HCT116 (cell line): Measurements from ENCODE around the gene TFB1M. TPM values are rescaled to one million over a fixed set of nuclear protein-coding genes. Genes with fewer than 3 reads are reported as not detected.

Experiments used
- ATAC-seq: fragments of 200-7000 bp; cut with Tn5 transposase; 2 replicates; pipeline ENCODE4 v1.9.1; 2020; ENCODE audit warnings: mild to moderate bottlenecking, moderate library complexity
- BruUV-seq: library from RNA; stranded (reverse); fragments of 400-500 nt; replicated peaks from 2 replicates; lab custom pipeline; 2021; lab: Mats Ljungman, UMichigan
- CTCF ChIA-PET: fragments of 300-600 bp; sonication (Branson Sonifier 250); formaldehyde crosslinking; loops from one replicate; lab custom pipeline; 2021; ENCODE audit warnings: antibody characterized with exemption; lab: Charles Lee
- POLR2A ChIA-PET: fragments of 300-600, 350-600 bp; sonication (Branson Sonifier 250); formaldehyde crosslinking; loops from one replicate; lab custom pipeline; 2021; ENCODE audit warnings: antibody characterized with exemption; lab: Charles Lee
- RAD21 ChIA-PET, 2 experiments: fragments of 300-600 bp; sonication (Branson Sonifier 250); formaldehyde crosslinking; loops; one replicate each; lab custom pipeline; 2023; ENCODE audit warnings: low total read pairs in 2 of 2; ENCODE audit not compliant: uncharacterized antibody in 2 of 2, unreplicated experiment in 2 of 2, low non-redundant PET in 1 of 2; lab: Charles Lee
- DNase-seq: peaks from one replicate; pipeline ENCODE4 v3.0.0-alpha.2; 2010; ENCODE audit warnings: low read depth, low spot score
- H2AFZ ChIP-seq: fragments of 200-600 bp; shearing (Covaris generic), sonication (generic); 2 replicates; pipeline ENCODE4 v1.6.1; 2017; ENCODE audit warnings: low read depth, mixed run types, mixed read lengths, antibody characterized with exemption, low read length; ENCODE audit not compliant: poor library complexity, severe bottlenecking
- H3K27ac ChIP-seq: 2 replicates; pipeline ENCODE4 v1.5.1; 2012; ENCODE audit warnings: low read depth, low read length
- H3K27me3 ChIP-seq: fragments of 200-600 bp; sonication (generic); 2 replicates; pipeline ENCODE4 v1.6.1; 2016; ENCODE audit warnings: mixed run types, low read length, mixed read lengths; ENCODE audit not compliant: insufficient read depth
- H3K36me3 ChIP-seq, 2 experiments: fragments of 200-500 bp in 1 of 2; fragments of 200-600 bp in 1 of 2; sonication (Bioruptor generic) in 1 of 2; sonication (generic) in 1 of 2; 2 replicates each; pipeline versions ENCODE4 v1.5.1 to v1.6.1; 2014 to 2016; ENCODE audit warnings: low read length in 2 of 2, inconsistent platforms in 1 of 2, mixed read lengths in 1 of 2, mixed run types in 1 of 2; ENCODE audit not compliant: insufficient read depth in 2 of 2, control insufficient read depth in 1 of 2
- H3K4me1 ChIP-seq, 2 experiments: fragments of 200-600 bp in 1 of 2; sonication (generic) in 1 of 2; 2 replicates each; pipeline versions ENCODE4 v1.5.1 to v1.6.1; 2012 to 2017; ENCODE audit warnings: low read length in 2 of 2, inconsistent platforms in 1 of 2, mild to moderate bottlenecking in 1 of 2, mixed read lengths in 1 of 2, mixed run types in 1 of 2, moderate library complexity in 1 of 2; ENCODE audit not compliant: insufficient read depth in 2 of 2, control insufficient read depth in 1 of 2
- H3K4me2 ChIP-seq: fragments of 200-600 bp; sonication (generic); 2 replicates; pipeline ENCODE4 v1.6.1; 2017; ENCODE audit warnings: mixed run types, low read length, mixed read lengths
- H3K4me3 ChIP-seq, 2 experiments: fragments of 200-600 bp in 1 of 2; sonication (generic) in 1 of 2; replicated peaks in 1 of 2; 2 replicates each; pipeline ENCODE4 v1.5.1; 2011 to 2016; ENCODE audit warnings: low read length in 2 of 2, control low read depth in 1 of 2, low read depth in 1 of 2, mild to moderate bottlenecking in 1 of 2, mixed read lengths in 1 of 2, mixed run types in 1 of 2
- H3K79me2 ChIP-seq: fragments of 200-600 bp; sonication (generic); 2 replicates; pipeline ENCODE4 v1.6.1; 2017; ENCODE audit warnings: mild to moderate bottlenecking, mixed run types, low read length, moderate library complexity, mixed read lengths; ENCODE audit not compliant: insufficient read depth
- H3K9ac ChIP-seq: fragments of 200-600 bp; sonication (generic); 2 replicates; pipeline ENCODE4 v1.6.1; 2016; ENCODE audit warnings: low read length, mixed read lengths
- H3K9me2 ChIP-seq: fragments of 200-600 bp; sonication (generic), shearing (Covaris generic); 2 replicates; pipeline ENCODE4 v1.6.1; 2017; ENCODE audit warnings: mixed run types, mild to moderate bottlenecking, moderate library complexity; ENCODE audit not compliant: insufficient read depth
- H3K9me3 ChIP-seq, 2 experiments: fragments of 200-500 bp in 1 of 2; fragments of 200-600 bp in 1 of 2; sonication (Bioruptor generic) in 1 of 2; sonication (generic) in 1 of 2; 2 replicates each; pipeline ENCODE4 v1.6.1; 2014 to 2017; ENCODE audit warnings: low read length in 2 of 2, mixed read lengths in 2 of 2, inconsistent platforms in 1 of 2, low read depth in 1 of 2, mild to moderate bottlenecking in 1 of 2, mixed run types in 1 of 2, moderate library complexity in 1 of 2; ENCODE audit not compliant: control insufficient read depth in 1 of 2, insufficient read depth in 1 of 2
- H4K20me1 ChIP-seq: fragments of 200-600 bp; sonication (generic), shearing (Covaris generic); 2 replicates; pipeline ENCODE4 v1.6.1; 2017; ENCODE audit warnings: mixed run types, mild to moderate bottlenecking, moderate library complexity; ENCODE audit not compliant: insufficient read depth
- CEBPB ChIP-seq: IDR thresholded peaks from 2 replicates; pipeline ENCODE4 v1.6.1; 2012; ENCODE audit warnings: low read depth
- EGR1 ChIP-seq: IDR thresholded peaks from 2 replicates; pipeline ENCODE4 v1.6.1; 2012; ENCODE audit warnings: low read depth
- ELF1 ChIP-seq: IDR thresholded peaks from 2 replicates; pipeline ENCODE4 v1.6.1; 2012; ENCODE audit warnings: low read depth, borderline replicate concordance
- EZH2 ChIP-seq: fragments of 200-600 bp; sonication (generic); IDR thresholded peaks from 2 replicates; pipeline ENCODE4 v1.6.1; 2017; ENCODE audit warnings: antibody characterized with exemption, mixed run types
- REST ChIP-seq: IDR thresholded peaks from 2 replicates; pipeline ENCODE4 v1.6.1; 2012; ENCODE audit warnings: low read depth
- SIN3A ChIP-seq: IDR thresholded peaks from 2 replicates; pipeline ENCODE4 v1.6.1; 2012; ENCODE audit warnings: low read depth
- ZBTB33 ChIP-seq: IDR thresholded peaks from 2 replicates; pipeline ENCODE4 v1.6.1; 2011; ENCODE audit warnings: mild to moderate bottlenecking, low read length, moderate library complexity; ENCODE audit not compliant: insufficient replicate concordance; ENCODE audit errors: extremely low read depth
- ZNF274 ChIP-seq: fragments of 200-500 bp; sonication (Bioruptor generic); IDR thresholded peaks from 2 replicates; pipeline ENCODE4 v1.6.1; 2014; ENCODE audit warnings: mild to moderate bottlenecking, low read depth, low read length, inconsistent platforms
- intact Hi-C: fragments of 100-400 bp; cut with micrococcal nuclease; formaldehyde crosslinking; loops from 2 replicates; pipeline ENCODE4 v1.10.0; 2022
- total RNA-seq: library from RNA; stranded (reverse); gene quantifications from one replicate; pipeline ENCODE4 v1.2.1, GENCODE V29; 2021; ENCODE audit not compliant: unreplicated experiment
- TF ChIP-seq, protein P1 (sequence below): IDR thresholded peaks from 2 replicates; pipeline ENCODE4 v1.6.1; 2012

Gene TFB1M
- total RNA-seq, 1 experiment from 2014 or later, result 43.8 TPM

DNA sequence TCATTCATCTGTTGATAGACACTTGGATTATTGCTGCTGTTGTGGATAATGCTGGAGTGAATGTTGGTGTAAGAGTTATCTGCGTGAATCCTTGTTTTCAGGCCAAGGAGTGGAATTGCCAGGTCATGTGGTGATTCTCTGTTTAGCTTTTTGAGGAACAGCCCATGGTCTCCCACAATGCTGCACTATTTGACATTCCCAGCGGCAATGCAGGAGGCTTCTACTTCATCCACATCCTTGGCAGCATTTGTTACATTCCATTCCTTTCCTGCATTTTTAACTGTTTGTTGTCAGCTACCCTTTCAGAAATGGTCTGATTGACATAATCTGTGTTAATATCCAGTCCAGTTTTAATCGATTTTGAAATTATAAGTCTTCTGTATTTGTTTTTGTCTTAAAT is 102.2 kb downstream of the TFB1M start:
- Histone ChIP-seq H3K27ac (no peak overlapping the region), H3K4me3 (no peak overlapping the region), H2AFZ (no peak overlapping the region), H3K27me3 (no peaks in the 10 kb centered on the region), H3K4me2 (no peak overlapping the region), H3K9me2 (no peaks in the 10 kb centered on the region), H3K36me3 (no peaks in the 10 kb centered on the region), H3K4me1 (peaks cover 0 to 7% of the 10 kb centered on the region in 2 experiments; a peak in 2 of 4 replicates), H4K20me1 (no peaks in the 10 kb centered on the region), H3K9ac (no peak overlapping the region), H3K9me3 (no peaks in the 10 kb centered on the region), H3K79me2 (no peaks in the 10 kb centered on the region)
- no peak for DNase-seq
- ChIA-PET CTCF (no interaction called here), POLR2A (no interaction called here), RAD21 (no interaction called here)
- TF ChIP-seq, protein P1, sequence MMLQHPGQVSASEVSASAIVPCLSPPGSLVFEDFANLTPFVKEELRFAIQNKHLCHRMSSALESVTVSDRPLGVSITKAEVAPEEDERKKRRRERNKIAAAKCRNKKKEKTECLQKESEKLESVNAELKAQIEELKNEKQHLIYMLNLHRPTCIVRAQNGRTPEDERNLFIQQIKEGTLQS, result no peak
- no peak for TF ChIP-seq SIN3A
- TF ChIP-seq EGR1, result no peak
- TF ChIP-seq ZBTB33, result no peak
- no peak for TF ChIP-seq ELF1
- TF ChIP-seq CEBPB, result no peak
- TF ChIP-seq ZNF274, result no peak
- TF ChIP-seq EZH2, result no peak
- no peak for TF ChIP-seq REST
- intact Hi-C loops, result no loop called here
- no TSS peak for BruUV-seq
- no peak for ATAC-seq
